KOPT-K1 (cell line): Measurements from ENCODE around the gene HDAC5.
"Not testable (repeated sequence)": the region's sequence is repeated elsewhere in the genome, so short reads cannot be mapped to it uniquely, and the experiment has no call there.

Source experiments
- H3K27ac ChIP-seq: fragments of 200-600 bp; sonication (generic); 2 replicates; pipeline ENCODE4 v1.5.1; 2016; ENCODE audit warnings: antibody characterized with exemption, mild to moderate bottlenecking, low read depth, low read length; ENCODE audit not compliant: poor library complexity, severe bottlenecking
- H3K36me3 ChIP-seq: fragments of 200-600 bp; sonication (generic); 2 replicates; pipeline ENCODE4 v1.5.1; 2017; ENCODE audit warnings: antibody characterized with exemption, mild to moderate bottlenecking, low read length, moderate library complexity; ENCODE audit not compliant: insufficient read depth
- H3K9me3 ChIP-seq: fragments of 200-600 bp; sonication (generic); 2 replicates; pipeline ENCODE4 v1.5.1; 2017; ENCODE audit warnings: antibody characterized with exemption, low read length, mild to moderate bottlenecking; ENCODE audit not compliant: insufficient read depth, poor library complexity, severe bottlenecking

HDAC5 gene

GRCh38 chr17:44144966-44145739 is 21.7 kb upstream of the HDAC5 start:
- no peak overlapping the region for H3K27ac ChIP-seq
- peaks cover 55% of the 10 kb centered on the region for H3K36me3 ChIP-seq
- H3K9me3 ChIP-seq = no peaks in the 10 kb centered on the region

GRCh38 chr17:44143921-44144320 is 20.5 kb upstream of the HDAC5 start:
- not testable (repeated sequence) for H3K27ac ChIP-seq, H3K9me3 ChIP-seq
- peaks cover 43% of the 10 kb centered on the region for H3K36me3 ChIP-seq

DNA sequence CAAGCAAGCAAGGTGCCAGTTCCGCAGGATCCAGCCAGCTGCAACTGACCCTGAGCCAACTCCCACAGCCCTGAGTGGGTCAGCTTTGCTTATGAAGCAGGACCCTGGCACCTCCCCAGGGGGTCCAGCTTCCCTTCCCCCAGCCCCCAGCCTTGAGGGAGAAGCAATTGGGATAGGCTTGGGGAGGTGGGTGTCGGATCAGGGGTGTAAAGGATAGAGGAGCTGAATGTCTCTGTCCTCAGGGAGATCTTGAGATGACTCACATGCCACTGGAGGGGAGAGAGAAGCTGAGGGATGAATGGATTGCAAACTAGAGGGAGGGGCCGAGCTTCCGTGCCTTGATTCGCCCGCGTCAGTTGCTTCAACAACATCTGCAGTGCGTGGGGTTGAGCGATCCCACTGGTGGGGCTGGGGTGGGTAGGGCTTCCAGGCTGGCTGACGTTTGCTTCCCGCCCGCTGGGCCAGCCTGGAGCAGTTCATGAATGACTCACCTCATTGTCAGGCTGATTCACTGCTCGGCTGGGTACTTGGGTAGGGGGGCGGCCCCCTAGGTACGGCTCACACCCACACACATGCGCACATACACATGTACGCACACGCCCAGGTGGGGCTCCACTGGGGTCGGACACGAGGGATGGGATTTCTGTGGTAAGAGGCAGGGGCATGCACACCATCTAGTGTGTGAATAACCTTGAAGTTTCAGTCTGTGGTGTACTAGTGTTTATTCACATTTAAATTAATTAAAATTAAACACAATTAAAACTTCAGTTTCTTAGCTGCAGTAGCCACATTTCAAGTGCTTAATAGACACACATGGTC is 14.7 kb upstream of the HDAC5 start:
- H3K27ac ChIP-seq = no peak overlapping the region
- no peaks in the 10 kb centered on the region for H3K36me3 ChIP-seq
- no peaks in the 10 kb centered on the region for H3K9me3 ChIP-seq

DNA sequence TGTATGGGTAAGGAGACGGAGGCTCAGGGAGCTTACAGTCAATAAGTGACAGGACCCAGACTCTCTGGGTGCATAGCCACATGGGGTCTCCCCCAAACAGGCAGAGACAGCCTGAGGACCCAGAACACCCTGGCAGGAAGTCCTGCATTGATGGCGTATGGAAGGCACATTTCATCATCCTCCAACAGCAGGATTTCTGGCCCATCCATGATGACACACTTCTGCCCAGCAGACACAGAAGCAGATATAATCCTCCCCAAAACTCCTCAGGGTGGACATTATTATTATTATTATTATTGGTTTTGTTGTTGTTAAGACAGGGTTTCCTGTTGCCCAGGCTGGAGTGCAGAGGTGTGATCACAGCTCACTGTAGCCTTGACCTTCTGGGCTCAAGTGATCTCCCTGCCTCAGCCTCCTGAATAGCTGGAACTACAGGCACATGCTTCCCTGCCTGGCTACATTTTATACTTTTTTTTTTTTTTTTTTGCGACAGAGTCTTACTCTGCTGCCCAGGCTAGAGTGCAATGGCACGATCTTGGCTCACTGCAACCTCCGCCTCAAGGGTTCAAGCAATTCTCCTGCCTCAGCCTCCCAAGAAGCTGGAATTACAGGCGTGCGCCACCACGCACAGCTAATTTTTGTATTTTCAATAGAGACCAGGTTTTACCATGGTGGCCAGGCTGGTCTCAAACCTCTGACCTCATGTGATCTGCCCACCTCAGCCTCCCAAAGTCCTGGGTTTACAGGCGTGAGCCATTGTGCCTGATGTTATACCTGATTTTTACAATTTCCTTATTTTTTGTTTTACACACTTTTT is 11.5 kb upstream of the HDAC5 start:
- Histone ChIP-seq H3K9me3 (no peaks in the 10 kb centered on the region), H3K36me3 (no peaks in the 10 kb centered on the region), H3K27ac (no peak overlapping the region)

- Histone ChIP-seq H3K27ac (no peak overlapping the region), H3K9me3 (no peaks in the 10 kb centered on the region), H3K36me3 (no peaks in the 10 kb centered on the region)
Measured at GRCh38 chr17:44133918-44134476, 10.6 kb upstream of the HDAC5 start.

DNA sequence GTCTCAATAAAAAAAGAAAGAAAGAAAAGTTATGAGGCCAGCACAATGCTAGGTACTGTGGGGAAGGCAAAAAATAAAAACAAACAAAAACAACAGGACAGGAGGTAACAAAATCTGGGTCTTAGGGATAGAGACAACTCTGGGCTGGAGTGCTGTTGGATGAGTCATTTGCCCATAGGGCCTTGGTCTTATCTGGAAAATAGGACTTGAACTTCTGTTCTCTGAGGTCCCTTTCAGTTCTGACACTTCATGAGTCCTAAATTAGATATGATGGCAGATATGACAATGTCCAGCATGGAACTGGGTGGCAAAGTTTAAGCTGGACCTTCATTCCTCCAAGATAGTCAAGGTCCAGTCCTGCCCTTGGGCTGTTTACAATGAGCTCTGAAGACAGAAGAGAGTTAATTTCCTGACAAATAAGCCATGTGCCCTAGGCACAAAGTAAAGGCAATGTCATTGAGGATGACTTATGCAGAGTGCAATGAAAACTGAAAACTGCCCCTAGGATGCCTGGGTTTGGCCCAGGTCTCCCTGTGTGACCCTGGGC is 8.9 kb upstream of the HDAC5 start:
- Histone ChIP-seq H3K27ac (no peak overlapping the region), H3K9me3 (no peaks in the 10 kb centered on the region), H3K36me3 (no peaks in the 10 kb centered on the region)

GRCh38 chr17:44131372-44131771 is 7.9 kb upstream of the HDAC5 start:
- H3K27ac ChIP-seq, H3K36me3 ChIP-seq, H3K9me3 ChIP-seq: not testable (repeated sequence)

- Histone ChIP-seq H3K27ac (no peak overlapping the region), H3K36me3 (no peaks in the 10 kb centered on the region), H3K9me3 (no peaks in the 10 kb centered on the region)
Measured at GRCh38 chr17:44130693-44131349, 7.4 kb upstream of the HDAC5 start.

- H3K27ac ChIP-seq = no peak overlapping the region
- no peaks in the 10 kb centered on the region for H3K36me3 ChIP-seq
- no peaks in the 10 kb centered on the region for H3K9me3 ChIP-seq
Measured at GRCh38 chr17:44128383-44128782, 4.9 kb upstream of the HDAC5 start.

DNA sequence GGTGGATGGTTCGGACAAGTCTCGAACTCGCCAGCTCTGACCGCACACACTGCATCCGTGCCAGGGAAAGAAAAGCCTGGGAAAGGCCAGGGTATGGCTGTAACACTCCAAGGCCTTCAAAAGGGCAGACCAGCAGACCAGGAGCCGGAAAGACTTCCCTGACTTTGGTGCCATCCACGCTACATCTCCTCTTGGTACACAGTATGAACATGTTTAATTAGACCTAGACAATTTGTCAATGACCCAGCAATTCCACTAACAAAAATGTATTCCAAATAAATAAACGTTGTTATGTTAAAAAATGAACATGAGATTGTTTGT is 637 bp upstream of the HDAC5 start:
- H3K36me3 ChIP-seq = no peaks in the 10 kb centered on the region
- H3K9me3 ChIP-seq = no peaks in the 10 kb centered on the region
- peak overlapping the region; percentile 29 for H3K27ac ChIP-seq

- H3K9me3 ChIP-seq = no peaks in the 10 kb centered on the region
- peak overlapping the region; percentile 23 for H3K27ac ChIP-seq
- no peaks in the 10 kb centered on the region for H3K36me3 ChIP-seq
Measured at GRCh38 chr17:44122816-44123355, 555 bp downstream of the HDAC5 start.

DNA sequence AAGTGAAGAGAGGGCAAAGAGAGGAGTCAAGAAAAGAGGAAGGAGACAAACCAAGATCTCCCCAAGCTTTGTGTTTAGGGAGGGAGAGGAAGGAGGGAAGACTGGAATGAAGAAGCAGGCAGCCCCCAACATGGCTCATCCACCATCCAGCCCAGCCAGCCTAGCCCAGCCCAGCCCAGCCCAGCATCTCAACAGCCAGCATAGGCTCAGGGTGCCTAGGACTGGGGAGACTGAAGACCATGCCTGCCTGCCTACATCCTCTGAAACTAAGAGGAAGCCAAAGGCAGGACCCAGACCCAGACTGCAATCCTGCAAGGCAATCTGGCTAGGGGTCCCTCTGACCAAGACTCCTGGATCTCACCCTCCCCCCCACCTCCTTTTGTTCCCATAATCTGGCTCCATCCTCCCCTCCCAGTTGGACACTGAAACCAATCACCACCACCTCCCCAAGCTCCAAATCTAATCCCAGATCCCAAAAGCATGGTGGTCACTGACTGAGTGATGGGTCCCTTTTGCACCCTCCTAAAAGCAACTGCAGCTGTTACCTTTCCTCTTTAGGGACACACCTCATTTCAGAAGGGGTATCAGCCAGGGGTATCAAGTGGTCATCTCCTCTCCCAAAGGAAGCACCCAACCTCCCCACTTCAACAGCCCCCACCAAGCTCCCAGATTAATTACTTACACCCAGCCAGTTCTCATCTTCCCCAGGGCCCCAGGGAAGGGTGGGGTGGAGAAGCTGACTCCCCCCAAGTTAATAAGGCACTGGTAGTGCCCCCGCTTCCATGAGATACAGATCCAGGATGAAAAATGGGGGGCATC is 1.2 kb downstream of the HDAC5 start:
- Histone ChIP-seq H3K36me3 (no peaks in the 10 kb centered on the region), H3K9me3 (no peaks in the 10 kb centered on the region), H3K27ac (no peak overlapping the region)

- Histone ChIP-seq H3K9me3 (no peaks in the 10 kb centered on the region), H3K36me3 (no peaks in the 10 kb centered on the region), H3K27ac (no peak overlapping the region)
Measured at GRCh38 chr17:44120851-44121605, 2.4 kb downstream of the HDAC5 start.
